GM12878 (cell line): Measurements from ENCODE around the gene SLC6A8. TPM values are rescaled to one million over a fixed set of nuclear protein-coding genes. Genes with fewer than 3 reads are reported as not detected.

ENCODE experiments used
- ATAC-seq: fragments of 200-7000 bp; cut with Tn5 transposase; 3 replicates; pipeline ENCODE4 v1.9.1; 2020; ENCODE audit warnings: mild to moderate bottlenecking, moderate library complexity
- BruUV-seq: library from RNA; stranded (reverse); fragments of 400-500 nt; replicated peaks from 2 replicates; lab custom pipeline; 2021; lab: Mats Ljungman, UMichigan
- CTCF ChIA-PET: fragments of 300-600 bp; sonication (Branson Sonifier 250); formaldehyde crosslinking; extraction: SDS; loops from one replicate; lab custom pipeline; 2021; ENCODE audit warnings: inconsistent platforms; lab: Yijun Ruan, JAX
- POLR2A ChIA-PET: fragments of 350-600 bp; formaldehyde crosslinking; extraction: SDS; loops from one replicate; lab custom pipeline; 2021; ENCODE audit warnings: inconsistent platforms; lab: Charles Lee
- RAD21 ChIA-PET: fragments of 300-600 bp; sonication (Branson Sonifier 250); formaldehyde crosslinking; loops from one replicate; lab custom pipeline; 2023; ENCODE audit warnings: antibody characterized with exemption; ENCODE audit not compliant: unreplicated experiment; lab: Charles Lee
- SMC1A ChIA-PET: fragments of 300-600 bp; sonication (Branson Sonifier 250); formaldehyde crosslinking; loops from one replicate; lab custom pipeline; 2023; ENCODE audit not compliant: unreplicated experiment, uncharacterized antibody; lab: Charles Lee
- DNase-seq: peaks from one replicate; pipeline ENCODE4 v3.0.0-alpha.2; 2011; ENCODE audit warnings: low read depth, low spot score
- FAIRE-seq: peaks from 3 replicates; lab custom pipeline; 2011; peaks lifted over from hg19 to GRCh38; lab: Jason Lieb, UNC
- H2AFZ ChIP-seq: 2 replicates; pipeline ENCODE4 v1.6.0; 2011; ENCODE audit warnings: low read depth, low read length, control low read depth; ENCODE audit not compliant: control insufficient read depth
- H3K27ac ChIP-seq: 2 replicates; pipeline ENCODE4 v1.5.1; 2011; ENCODE audit warnings: control low read depth; ENCODE audit not compliant: control insufficient read depth, insufficient read depth
- H3K27me3 ChIP-seq, 2 experiments: replicated peaks in 1 of 2; 2 replicates each; pipeline versions ENCODE4 v1.6.0 to v1.6.1; 2011; ENCODE audit warnings: low read length in 1 of 2; ENCODE audit not compliant: control insufficient read depth in 2 of 2, insufficient read depth in 2 of 2
- H3K36me3 ChIP-seq, 2 experiments: 2 replicates each; pipeline ENCODE4 v1.5.1; 2011; ENCODE audit warnings: low read length in 1 of 2; ENCODE audit not compliant: control insufficient read depth in 2 of 2, insufficient read depth in 2 of 2
- H3K4me1 ChIP-seq: 2 replicates; pipeline ENCODE4 v1.6.1; 2011; ENCODE audit warnings: mild to moderate bottlenecking, low read length, moderate library complexity, mixed read lengths; ENCODE audit not compliant: control insufficient read depth, insufficient read depth
- H3K4me2 ChIP-seq: 2 replicates; pipeline ENCODE4 v1.6.0; 2011; ENCODE audit warnings: control low read depth; ENCODE audit not compliant: control insufficient read depth, insufficient read depth
- H3K4me3 ChIP-seq: fragments of 200-600 bp; sonication (generic); 2 replicates; pipeline ENCODE4 v1.5.1; 2016
- H3K79me2 ChIP-seq: 2 replicates; pipeline ENCODE4 v1.6.0; 2011; ENCODE audit warnings: low read length; ENCODE audit not compliant: control insufficient read depth, insufficient read depth
- H3K9ac ChIP-seq: 2 replicates; pipeline ENCODE4 v1.8.0; 2011; ENCODE audit warnings: low read length, control low read depth, mixed read lengths; ENCODE audit not compliant: control insufficient read depth, insufficient read depth
- H3K9me3 ChIP-seq: replicated peaks from 3 replicates; pipeline ENCODE4 v1.5.1; 2011; ENCODE audit warnings: mild to moderate bottlenecking, low read length; ENCODE audit not compliant: control insufficient read depth, insufficient read depth
- H4K20me1 ChIP-seq: 2 replicates; pipeline ENCODE4 v1.6.0; 2011; ENCODE audit not compliant: control insufficient read depth, insufficient read depth
- BRCA1 ChIP-seq: IDR thresholded peaks from 2 replicates; pipeline ENCODE4 v1.6.1; 2011; ENCODE audit warnings: low read depth, low read length, improper control_type of control experiment
- CBX3 ChIP-seq: fragments of 200-600 bp; sonication (generic); IDR thresholded peaks from 2 replicates; pipeline ENCODE4 v1.6.1; 2016; ENCODE audit warnings: low read depth, borderline replicate concordance
- CBX5 ChIP-seq: sonication (generic); IDR thresholded peaks from 2 replicates; pipeline ENCODE4 v1.6.1; 2016; ENCODE audit warnings: low read depth, moderate library complexity, mild to moderate bottlenecking, inconsistent platforms
- CREB1 ChIP-seq: IDR thresholded peaks from 2 replicates; pipeline ENCODE4 v1.6.1; 2012; ENCODE audit warnings: low read depth, mild to moderate bottlenecking, inconsistent platforms
- E2F4 ChIP-seq: IDR thresholded peaks from 2 replicates; pipeline ENCODE4 v1.6.1; 2012; ENCODE audit warnings: low read depth, low read length, improper control_type of control experiment
- EGR1 ChIP-seq, 2 experiments: IDR thresholded peaks; 1 replicate in 1 of 2; 2 replicates in 1 of 2; pipeline ENCODE4 v1.6.1; 2011 to 2012; ENCODE audit warnings: low read depth in 2 of 2, low read length in 2 of 2, borderline replicate concordance in 1 of 2, mild to moderate bottlenecking in 1 of 2, moderate library complexity in 1 of 2
- JUNB ChIP-seq: IDR thresholded peaks from 2 replicates; pipeline ENCODE4 v1.6.1; 2016; ENCODE audit warnings: antibody characterized with exemption, mild to moderate bottlenecking
- MEF2B ChIP-seq: fragments of 450-650 bp; IDR thresholded peaks from 2 replicates; pipeline ENCODE4 v1.6.1; 2018; ENCODE audit warnings: mild to moderate bottlenecking, moderate library complexity; ENCODE audit not compliant: partially characterized antibody, poor library complexity, severe bottlenecking
- NBN ChIP-seq: fragments of 450-650 bp; IDR thresholded peaks from 2 replicates; pipeline ENCODE4 v1.6.1; 2016
- PKNOX1 ChIP-seq: fragments of 450-650 bp; IDR thresholded peaks from 2 replicates; pipeline ENCODE4 v1.6.1; 2016; ENCODE audit warnings: mild to moderate bottlenecking
- RBBP5 ChIP-seq: fragments of 200-600 bp; sonication (generic); conservative IDR thresholded peaks from 2 replicates; pipeline ENCODE4 v1.6.1; 2016
- SIX5 ChIP-seq: IDR thresholded peaks from 2 replicates; pipeline ENCODE4 v1.6.1; 2011; ENCODE audit warnings: mild to moderate bottlenecking, low read depth, low read length, moderate library complexity; ENCODE audit not compliant: severe bottlenecking
- TCF7 ChIP-seq: IDR thresholded peaks from 2 replicates; pipeline ENCODE4 v1.6.1; 2014; ENCODE audit warnings: antibody characterized with exemption, borderline replicate concordance
- YBX1 ChIP-seq: fragments of 450-650 bp; IDR thresholded peaks from 2 replicates; pipeline ENCODE4 v1.6.1; 2016; ENCODE audit warnings: antibody characterized with exemption
- ZBTB40 ChIP-seq: fragments of 450-650 bp; IDR thresholded peaks from 2 replicates; pipeline ENCODE4 v1.6.1; 2016; ENCODE audit warnings: mild to moderate bottlenecking, moderate library complexity, borderline replicate concordance
- ZNF592 ChIP-seq: fragments of 450-650 bp; IDR thresholded peaks from 2 replicates; pipeline ENCODE4 v1.6.1; 2017; ENCODE audit warnings: mild to moderate bottlenecking, moderate library complexity
- whole genome bisulfite sequencing: methylation state at CpG from one replicate; pipeline ENCODE4 v1.1.6; 2016; ENCODE audit warnings: low lambda C conversion rate; ENCODE audit not compliant: insufficient replicate concordance, insufficient coverage; ENCODE audit errors: missing lambda C conversion rate; 5-methylcytosine and 5-hydroxymethylcytosine counted together
- in situ Hi-C: fragments of 300-500 bp; cut with MboI; formaldehyde crosslinking; loops from 9 replicates; pipeline ENCODE4 v1.14.3; 2018; ENCODE audit warnings: mixed read lengths
- intact Hi-C: fragments of 100-400 bp; cut with micrococcal nuclease; formaldehyde crosslinking; loops from one replicate; pipeline ENCODE4 v1.14.2; 2022; ENCODE audit not compliant: unreplicated experiment
- polyA plus RNA-seq, 11 experiments: library from polyadenylated mRNA; depleted of rRNA in 4 of 11; unstranded in 6 of 11; stranded (reverse) in 5 of 11; fragments of >200 nt; fragmentation: Nextera tagmentation in 4 of 11; fragmentation: Illumina TruSeq in 1 of 11; extraction: Ambion mirVana in 4 of 11; extraction: Trizol in 1 of 11; gene quantifications; 1 replicate in 1 of 11; 2 replicates in 10 of 11; pipeline versions ENCODE4 v1.2.1 to v1.2.3, GENCODE V29; 2011 to 2016; ENCODE audit warnings: inconsistent platforms in 2 of 11, missing spikeins in 2 of 11, low read depth in 1 of 11
- total RNA-seq, 4 experiments: library from RNA; depleted of rRNA in 3 of 4; stranded (reverse); fragments of >200 nt in 3 of 4; fragmentation: Illumina TruSeq in 1 of 4; extraction: Trizol in 1 of 4; gene quantifications; 2 replicates each; pipeline versions ENCODE4 v1.2.1 to v1.2.3, GENCODE V29; 2013 to 2021

Gene SLC6A8
- total and polyA plus RNA-seq, 10 of the 15 experiments (the other 5 are each of a cell fraction or from before 2014, with no cell fraction given), result 0.01 to 0.72 (median 0.17) TPM; not detected in 6

- no peaks in the 10 kb centered on the region for H4K20me1 ChIP-seq
- H3K4me3 ChIP-seq, result no peak overlapping the region
- no peak overlapping the region for H3K27ac ChIP-seq
- H2AFZ ChIP-seq, result no peak overlapping the region
- no peak overlapping the region for H3K4me2 ChIP-seq
- H3K9ac ChIP-seq, result no peak overlapping the region
- H3K27me3 ChIP-seq, result no peaks in the 10 kb centered on the region
- ATAC-seq (no peak), FAIRE-seq (no peak), DNase-seq (no peak)
- SMC1A ChIA-PET, result no interaction called here
- intact Hi-C loops (no loop called here), in situ Hi-C loops (no loop called here)
- H3K4me1 ChIP-seq, result no peaks in the 10 kb centered on the region
- WGBS, result 40% methylated on average over 33 of the region's 57 CpGs
- no peaks in the 10 kb centered on the region for H3K79me2 ChIP-seq
- H3K36me3 ChIP-seq, result no peaks in the 10 kb centered on the region
- BruUV-seq, result no TSS peak
- no peak for TF ChIP-seq SIX5
- no peak for TF ChIP-seq ZNF592
- no peak for TF ChIP-seq CBX5
- TF ChIP-seq E2F4, result no peak
- TF ChIP-seq ZBTB40, result no peak
- TF ChIP-seq JUNB, result no peak
- no peak for TF ChIP-seq EGR1 (IDR thresholded peaks at IDR 0.05; ENCODE audit: borderline replicate concordance in 1 of 2, low read depth in 2 of 2, low read length in 2 of 2)
- no peak for TF ChIP-seq MEF2B
- TF ChIP-seq BRCA1, result no peak
- no peak for TF ChIP-seq CBX3
- no peak for TF ChIP-seq YBX1
- no peak for TF ChIP-seq TCF7
- no peak for TF ChIP-seq CREB1
- no peak for TF ChIP-seq NBN
- no peak for TF ChIP-seq RBBP5
- no peak for TF ChIP-seq PKNOX1
- RAD21 ChIA-PET, result no interaction called here
- POLR2A ChIA-PET, result no interaction called here
- no peaks in the 10 kb centered on the region; the same call in 2 of the 3 replicates for H3K9me3 ChIP-seq
- CTCF ChIA-PET, result no interaction called here
Measured at GRCh38 chrX:153688506-153688905, 780 bp downstream of the SLC6A8 start.
